H1 (cell line): ENCODE data around the gene DSC3. TPM values are rescaled to one million over a fixed set of nuclear protein-coding genes. Genes with fewer than 3 reads are reported as not detected.

Source experiments
- SP2 ChIP-seq: IDR thresholded peaks from 2 replicates; pipeline ENCODE4 v1.6.1; 2012; ENCODE audit warnings: mild to moderate bottlenecking, low read length, inconsistent platforms
- polyA plus RNA-seq, 7 experiments: library from polyadenylated mRNA; depleted of rRNA in 3 of 7; stranded (reverse) in 5 of 7; unstranded in 2 of 7; fragments of >200 nt in 5 of 7; fragments of 200-250 nt in 2 of 7; gene quantifications; 1 replicate in 5 of 7; 2 replicates in 1 of 7; 4 replicates in 1 of 7; pipeline versions ENCODE4 v1.2.1 to v1.2.3, GENCODE V29; 2011 to 2013; ENCODE audit warnings: missing spikeins in 2 of 7, mixed read lengths in 2 of 7
- total RNA-seq: library from RNA; stranded (reverse); fragmentation: NEBNext Ultra II Directional; extraction: Animal tissue kit (Norgen Biotek cat#: 25700); gene quantifications from 2 replicates; pipeline ENCODE4 v1.2.1, GENCODE V29; 2021

The DSC3 gene
- total and polyA plus RNA-seq, 2 of the 8 experiments (the other 6 are each of a cell fraction or from before 2014, with no cell fraction given): 0.70 to 3.7 TPM

DNA sequence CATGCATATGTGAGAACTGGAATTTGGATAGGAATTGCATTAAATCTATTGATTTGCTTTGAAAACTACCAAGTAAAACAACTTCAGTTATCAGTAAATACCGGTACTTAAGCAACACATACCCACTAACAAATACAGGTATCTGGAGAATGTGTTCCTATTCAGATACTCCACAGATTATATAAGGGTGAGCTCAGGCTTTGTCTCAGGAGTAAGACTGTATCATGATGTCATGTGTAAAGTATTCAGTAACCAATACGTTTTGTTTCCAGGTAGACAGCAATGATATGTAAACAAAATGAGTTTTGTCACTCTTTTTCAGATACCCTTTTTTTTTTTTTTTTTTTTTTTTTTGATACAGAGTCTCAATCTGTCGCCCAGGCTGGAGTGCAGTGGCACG lies 74.8 kb downstream of the DSC3 start (continued):
- TF ChIP-seq SP2: no peak
- TF ChIP-seq, all 59 proteins: peak for 0
